GM06990 (cell line): ENCODE data around the gene NAV2.
A peak's percentile ranks its signal among the peaks of the same experiment; 100 is the strongest.

Experiments used
- DNase-seq: peaks from one replicate; pipeline ENCODE4 v3.0.0-alpha.2; 2011; ENCODE audit not compliant: insufficient read length; ENCODE audit errors: extremely low read depth
- H3K27me3 ChIP-seq: replicated peaks from 2 replicates; pipeline ENCODE4 v1.6.0; 2011; ENCODE audit warnings: low read length; ENCODE audit not compliant: control insufficient read depth, insufficient read depth
- H3K36me3 ChIP-seq: 2 replicates; pipeline ENCODE4 v1.5.1; 2011; ENCODE audit warnings: low read length; ENCODE audit not compliant: control insufficient read depth, insufficient read depth
- H3K4me3 ChIP-seq: replicated peaks from 2 replicates; pipeline ENCODE4 v1.5.1; 2011; ENCODE audit warnings: low read depth, mild to moderate bottlenecking, control low read depth, low read length
- CTCF ChIP-seq: IDR thresholded peaks from 2 replicates; pipeline ENCODE4 v1.5.1; 2011; ENCODE audit warnings: low read length, control low read depth, mild to moderate bottlenecking, inconsistent platforms; ENCODE audit not compliant: insufficient read depth, poor library complexity, severe bottlenecking

The NAV2 gene

GRCh38 chr11:20087118-20087521 is 374.5 kb downstream of the NAV2 start:
- no peaks in the 10 kb centered on the region for H3K36me3 ChIP-seq
- H3K4me3 ChIP-seq, result no peak overlapping the region
- no peaks in the 10 kb centered on the region for H3K27me3 ChIP-seq
- no peak for DNase-seq
- no peak for TF ChIP-seq CTCF

- no peaks in the 10 kb centered on the region for H3K36me3 ChIP-seq
- DNase-seq, result peak; percentile 13
- H3K27me3 ChIP-seq, result no peaks in the 10 kb centered on the region; the same call in 1 of the 2 replicates
- no peak for TF ChIP-seq CTCF
- no peak overlapping the region for H3K4me3 ChIP-seq
Measured at GRCh38 chr11:20088397-20089225, 376.0 kb downstream of the NAV2 start.

- TF ChIP-seq CTCF, result no peak
- H3K36me3 ChIP-seq, result no peaks in the 10 kb centered on the region
- DNase-seq, result no peak
- H3K27me3 ChIP-seq, result no peaks in the 10 kb centered on the region; the same call in 1 of the 2 replicates
- no peak overlapping the region for H3K4me3 ChIP-seq
Measured at GRCh38 chr11:20089367-20089766, 376.7 kb downstream of the NAV2 start.

- DNase-seq, result no peak
- no peak for TF ChIP-seq CTCF
Measured at GRCh38 chr11:20089796-20090653, 377.4 kb downstream of the NAV2 start.

GRCh38 chr11:20090654-20091374 is 378.2 kb downstream of the NAV2 start:
- Histone ChIP-seq H3K27me3 (no peaks in the 10 kb centered on the region; the same call in 1 of the 2 replicates), H3K36me3 (no peaks in the 10 kb centered on the region), H3K4me3 (no peak overlapping the region)
- DNase-seq, result no peak
- TF ChIP-seq CTCF, result no peak

More at GRCh38 chr11:20089796-20090653, 377.4 kb downstream of the NAV2 start:
- Histone ChIP-seq H3K27me3 (no peaks in the 10 kb centered on the region; the same call in 1 of the 2 replicates), H3K36me3 (no peaks in the 10 kb centered on the region), H3K4me3 (no peak overlapping the region)
